Neural cell (in vitro differentiated cells): Measurements from ENCODE around the gene ARFGAP1. TPM values are rescaled to one million over a fixed set of nuclear protein-coding genes. Genes with fewer than 3 reads are reported as not detected.
A peak's percentile ranks its signal among the peaks of the same experiment; 100 is the strongest.

ENCODE experiments used
- H2AFZ ChIP-seq: fragments of 200-600, 300-800 bp; sonication (generic), shearing (Covaris generic); 2 replicates; pipeline ENCODE4 v1.6.0; 2014; ENCODE audit warnings: low read depth, mild to moderate bottlenecking, antibody characterized with exemption, low read length, moderate library complexity
- H3F3A ChIP-seq: fragments of 200-600 bp; shearing (Covaris generic); 2 replicates; pipeline ENCODE4 v1.6.1; 2016; ENCODE audit warnings: mild to moderate bottlenecking, moderate library complexity, mixed read lengths, antibody characterized with exemption, low read length; ENCODE audit not compliant: insufficient read depth, poor library complexity, severe bottlenecking
- H3K27ac ChIP-seq: fragments of 200-600, 300-800 bp; sonication (generic), shearing (Covaris generic); 2 replicates; pipeline ENCODE4 v1.5.1; 2014; ENCODE audit warnings: mild to moderate bottlenecking, low read length, moderate library complexity
- H3K27me3 ChIP-seq: fragments of 300-800, 200-600 bp; sonication (generic), shearing (Covaris generic); 2 replicates; pipeline ENCODE4 v1.6.0; 2014; ENCODE audit warnings: mild to moderate bottlenecking, low read depth, low read length, moderate library complexity; ENCODE audit not compliant: insufficient read depth
- H3K36me3 ChIP-seq: fragments of 300-800, 200-600 bp; sonication (generic), shearing (Covaris generic); 2 replicates; pipeline ENCODE4 v1.5.1; 2014; ENCODE audit warnings: mild to moderate bottlenecking, antibody characterized with exemption, low read length, moderate library complexity; ENCODE audit not compliant: insufficient read depth
- H3K4me2 ChIP-seq: fragments of 300-800, 200-600 bp; sonication (generic), shearing (Covaris generic); 2 replicates; pipeline ENCODE4 v1.6.0; 2014; ENCODE audit warnings: mild to moderate bottlenecking, low read length
- H3K4me3 ChIP-seq: fragments of 300-800, 200-600 bp; sonication (generic), shearing (Covaris generic); 2 replicates; pipeline ENCODE4 v1.5.1; 2014; ENCODE audit warnings: mild to moderate bottlenecking, low read length, moderate library complexity
- H3K79me2 ChIP-seq: fragments of 200-600 bp; shearing (Covaris generic); replicated peaks from 2 replicates; pipeline ENCODE4 v1.6.0; 2014; ENCODE audit warnings: mild to moderate bottlenecking, low read length, moderate library complexity; ENCODE audit not compliant: insufficient read depth
- H3K9ac ChIP-seq: fragments of 300-800, 200-600 bp; sonication (generic), shearing (Covaris generic); 2 replicates; pipeline ENCODE4 v1.6.1; 2016; ENCODE audit warnings: mild to moderate bottlenecking, low read length, mixed read lengths
- H3K9me2 ChIP-seq: fragments of 200-600 bp; shearing (Covaris generic); 2 replicates; pipeline ENCODE4 v1.6.1; 2016; ENCODE audit warnings: mild to moderate bottlenecking, low read length, mixed read lengths; ENCODE audit not compliant: insufficient read depth
- H3K9me3 ChIP-seq: fragments of 200-600, 300-800 bp; sonication (generic), shearing (Covaris generic); 2 replicates; pipeline ENCODE4 v1.6.1; 2016; ENCODE audit warnings: mild to moderate bottlenecking, mixed run types, low read length, moderate library complexity, mixed read lengths
- H4K20me1 ChIP-seq: fragments of 200-600 bp; shearing (Covaris generic); 2 replicates; pipeline ENCODE4 v1.6.1; 2016; ENCODE audit warnings: mild to moderate bottlenecking, mixed run types; ENCODE audit not compliant: insufficient read depth
- CTCF ChIP-seq: fragments of 450-650 bp; IDR thresholded peaks from 2 replicates; pipeline ENCODE4 v1.5.1; 2014; ENCODE audit warnings: antibody characterized with exemption, mild to moderate bottlenecking, moderate library complexity; ENCODE audit not compliant: poor library complexity, severe bottlenecking
- EP300 ChIP-seq: fragments of 450-650 bp; conservative IDR thresholded peaks from 2 replicates; pipeline ENCODE4 v1.6.1; 2014; ENCODE audit warnings: antibody characterized with exemption, mild to moderate bottlenecking, moderate library complexity; ENCODE audit not compliant: poor library complexity, severe bottlenecking
- EZH2 ChIP-seq: fragments of 200-600, 300-800 bp; shearing (Covaris generic), sonication (generic); IDR thresholded peaks from 2 replicates; pipeline ENCODE4 v1.6.1; 2014; ENCODE audit warnings: antibody characterized with exemption, low read length, borderline replicate concordance, mild to moderate bottlenecking; ENCODE audit not compliant: insufficient read depth, poor library complexity, severe bottlenecking
- MXI1 ChIP-seq: fragments of 450-650 bp; conservative IDR thresholded peaks from 2 replicates; pipeline ENCODE4 v1.6.1; 2014; ENCODE audit warnings: antibody characterized with exemption, mild to moderate bottlenecking; ENCODE audit not compliant: poor library complexity, severe bottlenecking
- POLR2AphosphoS5 ChIP-seq: IDR thresholded peaks from 2 replicates; pipeline ENCODE4 v1.6.1; 2012
- RAD21 ChIP-seq: fragments of 450-650 bp; conservative IDR thresholded peaks from 2 replicates; pipeline ENCODE4 v1.6.1; 2014; ENCODE audit warnings: antibody characterized with exemption, mild to moderate bottlenecking, moderate library complexity
- REST ChIP-seq: IDR thresholded peaks from 2 replicates; pipeline ENCODE4 v1.6.1; 2012; ENCODE audit warnings: borderline replicate concordance
- SMC3 ChIP-seq: fragments of 450-650 bp; conservative IDR thresholded peaks from 2 replicates; pipeline ENCODE4 v1.6.1; 2014; ENCODE audit warnings: antibody characterized with exemption, mild to moderate bottlenecking, moderate library complexity; ENCODE audit not compliant: poor library complexity
- TAF1 ChIP-seq: IDR thresholded peaks from 2 replicates; pipeline ENCODE4 v1.6.1; 2012; ENCODE audit warnings: low read depth
- polyA plus RNA-seq: library from polyadenylated mRNA; depleted of rRNA; stranded (reverse); fragments of >200 nt; gene quantifications from 2 replicates; pipeline ENCODE4 v1.2.3, GENCODE V29; 2014

The ARFGAP1 gene
- polyA plus RNA-seq, 1 donor from 2014 or later = 70.2 TPM

- Histone ChIP-seq H3K9me3 (no peaks in the 10 kb centered on the region), H3K4me2 (no peak within 1 kb of the TSS), H4K20me1 (no peaks in the 10 kb centered on the region), H2AFZ (no peak within 1 kb of the TSS), H3K79me2 (peaks cover 16% of the 10 kb centered on the region), H3K9ac (peak within 1 kb of the TSS; percentile 47), H3K36me3 (no peaks in the 10 kb centered on the region), H3K9me2 (no peaks in the 10 kb centered on the region), H3F3A (no peaks in the 10 kb centered on the region), H3K27me3 (peaks cover 19% of the 10 kb centered on the region), H3K27ac (no peak within 1 kb of the TSS), H3K4me3 (peak within 1 kb of the TSS; percentile 60)
- TF ChIP-seq REST (no peak), CTCF (no peak), EP300 (no peak), MXI1 (no peak), POLR2AphosphoS5 (no peak), RAD21 (no peak), EZH2 (no peak), TAF1 (no peak), SMC3 (no peak)
These were observed 18.4 kb upstream of the ARFGAP1 start, which contains the start of gene NKAIN4 for GRCh38 chr20:63254232-63254605. TSS of gene NKAIN4 (minus strand) at chr20:63254463. CDS start at chr20:63254450, 13 bp downstream.

- H3K79me2 ChIP-seq = peaks cover 16% of the 10 kb centered on the region
- no peaks in the 10 kb centered on the region for H4K20me1 ChIP-seq
- H3K27ac ChIP-seq = no peak overlapping the region
- H3K9me3 ChIP-seq = no peaks in the 10 kb centered on the region
- no peak overlapping the region for H3K4me2 ChIP-seq
- no peaks in the 10 kb centered on the region for H3K36me3 ChIP-seq
- H2AFZ ChIP-seq = no peak overlapping the region
- peak overlapping the region; percentile 47 for H3K9ac ChIP-seq
- H3F3A ChIP-seq = no peaks in the 10 kb centered on the region
- H3K4me3 ChIP-seq = peak overlapping the region; percentile 60
- no peaks in the 10 kb centered on the region for H3K9me2 ChIP-seq
- no peak for TF ChIP-seq CTCF
- TF ChIP-seq RAD21 = no peak
- TF ChIP-seq EZH2 = no peak
- no peak for TF ChIP-seq TAF1
- TF ChIP-seq REST = no peak
- no peak for TF ChIP-seq SMC3
- TF ChIP-seq POLR2AphosphoS5 = no peak
- no peak for TF ChIP-seq EP300
- TF ChIP-seq MXI1 = no peak
- H3K27me3 ChIP-seq = peaks cover 19% of the 10 kb centered on the region
These were observed 17.8 kb upstream of the ARFGAP1 start for GRCh38 chr20:63254606-63255384.
